ENCODE results near the gene GPD1L.

The GPD1L gene

GRCh38 chr3:32177702-32178198 is 71.3 kb downstream of the GPD1L start:
- peak overlapping the region; percentile 25 for H3K4me2 ChIP-seq (ENCODE audit: low read depth, low read length, poor library complexity, severe bottlenecking)
- H3K27me3 ChIP-seq (ENCODE audit: insufficient read depth, low read length, poor library complexity, severe bottlenecking) = no peaks in the 10 kb centered on the region
- no peaks in the 10 kb centered on the region for H3K4me1 ChIP-seq (ENCODE audit: insufficient read depth, low read length, poor library complexity, severe bottlenecking)
- H3K9ac ChIP-seq (ENCODE audit: low read depth, low read length, poor library complexity, severe bottlenecking) = no peak overlapping the region
- no peaks in the 10 kb centered on the region for H3K36me3 ChIP-seq (ENCODE audit: insufficient read depth, low read length)
- H3K9me3 ChIP-seq (ENCODE audit: insufficient read depth, low read depth, low read length) = no peaks in the 10 kb centered on the region
- H3F3A ChIP-seq (ENCODE audit: low read depth) = no peaks in the 10 kb centered on the region
- no peaks in the 10 kb centered on the region for H3K79me2 ChIP-seq (ENCODE audit: insufficient read depth, low read length)
- peak overlapping the region; percentile 84 for H2AFZ ChIP-seq (ENCODE audit: low read length)
- no peak for TF ChIP-seq EZH2phosphoT487 (IDR thresholded peaks at IDR 0.05; ENCODE audit: borderline replicate concordance)
- TF ChIP-seq, protein P1, sequence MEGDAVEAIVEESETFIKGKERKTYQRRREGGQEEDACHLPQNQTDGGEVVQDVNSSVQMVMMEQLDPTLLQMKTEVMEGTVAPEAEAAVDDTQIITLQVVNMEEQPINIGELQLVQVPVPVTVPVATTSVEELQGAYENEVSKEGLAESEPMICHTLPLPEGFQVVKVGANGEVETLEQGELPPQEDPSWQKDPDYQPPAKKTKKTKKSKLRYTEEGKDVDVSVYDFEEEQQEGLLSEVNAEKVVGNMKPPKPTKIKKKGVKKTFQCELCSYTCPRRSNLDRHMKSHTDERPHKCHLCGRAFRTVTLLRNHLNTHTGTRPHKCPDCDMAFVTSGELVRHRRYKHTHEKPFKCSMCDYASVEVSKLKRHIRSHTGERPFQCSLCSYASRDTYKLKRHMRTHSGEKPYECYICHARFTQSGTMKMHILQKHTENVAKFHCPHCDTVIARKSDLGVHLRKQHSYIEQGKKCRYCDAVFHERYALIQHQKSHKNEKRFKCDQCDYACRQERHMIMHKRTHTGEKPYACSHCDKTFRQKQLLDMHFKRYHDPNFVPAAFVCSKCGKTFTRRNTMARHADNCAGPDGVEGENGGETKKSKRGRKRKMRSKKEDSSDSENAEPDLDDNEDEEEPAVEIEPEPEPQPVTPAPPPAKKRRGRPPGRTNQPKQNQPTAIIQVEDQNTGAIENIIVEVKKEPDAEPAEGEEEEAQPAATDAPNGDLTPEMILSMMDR (conservative IDR thresholded peaks at IDR 0.05; ENCODE audit: low read length) = peak; percentile 85
- no peaks in the 10 kb centered on the region for H4K20me1 ChIP-seq (ENCODE audit: insufficient read depth, low read length, poor library complexity, severe bottlenecking)
- H3K4me3 ChIP-seq (ENCODE audit: low read length, poor library complexity, severe bottlenecking) = no peak overlapping the region
- no peaks in the 10 kb centered on the region for H3K9me2 ChIP-seq (replicated peaks; ENCODE audit: low read depth, low read length)

DNA sequence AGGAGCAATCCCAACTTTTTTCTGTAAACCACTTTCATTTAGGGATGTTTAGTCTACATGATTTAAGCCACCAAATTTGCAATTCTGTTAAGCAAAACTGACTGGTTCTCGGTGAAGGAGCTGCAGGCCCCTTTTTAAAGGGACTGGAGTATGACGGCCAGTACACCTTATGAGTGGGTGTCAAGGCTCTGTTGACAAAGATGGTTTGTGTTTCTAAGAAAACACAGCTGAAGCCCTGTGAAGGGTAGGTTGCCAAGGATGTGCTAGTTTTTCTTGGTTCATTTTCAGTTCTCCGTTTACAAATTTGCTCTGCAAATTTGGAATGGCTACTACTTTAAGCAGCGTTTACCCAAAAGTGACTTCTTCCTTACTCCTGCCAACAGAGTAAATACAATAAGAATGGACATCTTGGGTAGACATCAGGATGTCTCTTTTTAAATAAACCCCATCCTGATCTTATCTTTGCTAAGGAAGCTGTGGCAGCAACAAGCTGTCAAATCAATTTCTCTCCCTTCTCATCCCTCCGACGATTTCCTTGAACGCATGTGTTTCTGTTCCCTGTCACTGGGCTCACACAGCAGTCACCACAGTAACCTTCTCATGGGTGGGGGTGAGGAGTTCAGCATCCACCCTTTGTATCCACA is 73.8 kb downstream of the GPD1L start:
- H2AFZ ChIP-seq (ENCODE audit: low read length) = no peak overlapping the region
- TF ChIP-seq, protein P1 (conservative IDR thresholded peaks at IDR 0.05; ENCODE audit: low read length) = no peak
- no peak for TF ChIP-seq EZH2phosphoT487 (IDR thresholded peaks at IDR 0.05; ENCODE audit: borderline replicate concordance)
- H3K27me3 ChIP-seq (ENCODE audit: insufficient read depth, low read length, poor library complexity, severe bottlenecking) = no peaks in the 10 kb centered on the region
- H3K9me3 ChIP-seq (ENCODE audit: insufficient read depth, low read depth, low read length) = no peaks in the 10 kb centered on the region
- H3K9me2 ChIP-seq (replicated peaks; ENCODE audit: low read depth, low read length) = no peaks in the 10 kb centered on the region
- H3K79me2 ChIP-seq (ENCODE audit: insufficient read depth, low read length) = no peaks in the 10 kb centered on the region
- no peaks in the 10 kb centered on the region for H3K4me1 ChIP-seq (ENCODE audit: insufficient read depth, low read length, poor library complexity, severe bottlenecking)
- H4K20me1 ChIP-seq (ENCODE audit: insufficient read depth, low read length, poor library complexity, severe bottlenecking) = no peaks in the 10 kb centered on the region
- H3K4me3 ChIP-seq (ENCODE audit: low read length, poor library complexity, severe bottlenecking) = no peak overlapping the region
- no peaks in the 10 kb centered on the region for H3F3A ChIP-seq (ENCODE audit: low read depth)
- no peak overlapping the region for H3K9ac ChIP-seq (ENCODE audit: low read depth, low read length, poor library complexity, severe bottlenecking)
- H3K36me3 ChIP-seq (ENCODE audit: insufficient read depth, low read length) = no peaks in the 10 kb centered on the region
- no peak overlapping the region for H3K4me2 ChIP-seq (ENCODE audit: low read depth, low read length, poor library complexity, severe bottlenecking)

GRCh38 chr3:32181365-32181764 is 74.9 kb downstream of the GPD1L start:
- Histone ChIP-seq H3K9ac (ENCODE audit: low read depth, low read length, poor library complexity, severe bottlenecking) (no peak overlapping the region), H4K20me1 (ENCODE audit: insufficient read depth, low read length, poor library complexity, severe bottlenecking) (no peaks in the 10 kb centered on the region)

More at GRCh38 chr3:32181365-32181764, 74.9 kb downstream of the GPD1L start:
- H3K79me2 ChIP-seq (ENCODE audit: insufficient read depth, low read length) = no peaks in the 10 kb centered on the region
- TF ChIP-seq, protein P1 (conservative IDR thresholded peaks at IDR 0.05; ENCODE audit: low read length) = no peak
- TF ChIP-seq EZH2phosphoT487 (IDR thresholded peaks at IDR 0.05; ENCODE audit: borderline replicate concordance) = no peak
- no peaks in the 10 kb centered on the region for H3K9me3 ChIP-seq (ENCODE audit: insufficient read depth, low read depth, low read length)
- no peaks in the 10 kb centered on the region for H3K4me1 ChIP-seq (ENCODE audit: insufficient read depth, low read length, poor library complexity, severe bottlenecking)
- H2AFZ ChIP-seq (ENCODE audit: low read length) = no peak overlapping the region
- no peaks in the 10 kb centered on the region for H3K36me3 ChIP-seq (ENCODE audit: insufficient read depth, low read length)
- no peaks in the 10 kb centered on the region for H3K27me3 ChIP-seq (ENCODE audit: insufficient read depth, low read length, poor library complexity, severe bottlenecking)
- no peaks in the 10 kb centered on the region for H3F3A ChIP-seq (ENCODE audit: low read depth)
- H3K4me2 ChIP-seq (ENCODE audit: low read depth, low read length, poor library complexity, severe bottlenecking) = no peak overlapping the region
- no peaks in the 10 kb centered on the region for H3K9me2 ChIP-seq (replicated peaks; ENCODE audit: low read depth, low read length)
- H3K4me3 ChIP-seq (ENCODE audit: low read length, poor library complexity, severe bottlenecking) = no peak overlapping the region
